HEK293 (cell line): Measurements from ENCODE around the gene PNPLA2.

ENCODE experiments used
- BCL11A ChIP-seq: fragments of 450-650 bp; formaldehyde crosslinking; IDR thresholded peaks from 2 replicates; pipeline ENCODE4 v1.5.1; 2016; ENCODE audit warnings: low read depth, missing biosample characterization, missing genetic modification characterization
- GLI4 ChIP-seq: fragments of 450-650 bp; formaldehyde crosslinking; IDR thresholded peaks from 2 replicates; pipeline ENCODE4 v1.5.1; 2016; ENCODE audit warnings: missing biosample characterization, missing genetic modification characterization
- HOXD13 ChIP-seq: sonication (generic); formaldehyde crosslinking; IDR thresholded peaks from 2 replicates; pipeline ENCODE4 v1.8.0; 2022; ENCODE audit warnings: missing genetic modification reagents, borderline replicate concordance
- IKZF3 ChIP-seq: fragments of 450-650 bp; IDR thresholded peaks from 2 replicates; pipeline ENCODE4 v1.5.0; 2018; ENCODE audit warnings: missing biosample characterization, mild to moderate bottlenecking, missing genetic modification characterization, moderate library complexity
- MYNN ChIP-seq: fragments of 450-650 bp; formaldehyde crosslinking; IDR thresholded peaks from 2 replicates; pipeline ENCODE4 v1.5.1; 2016; ENCODE audit warnings: missing biosample characterization, missing genetic modification characterization, borderline replicate concordance
- WT1 ChIP-seq: fragments of 450-650 bp; formaldehyde crosslinking; IDR thresholded peaks from 2 replicates; pipeline ENCODE4 v1.5.1; 2016; ENCODE audit warnings: missing biosample characterization, missing genetic modification characterization
- ZIC2 ChIP-seq: fragments of 450-650 bp; formaldehyde crosslinking; IDR thresholded peaks from 2 replicates; pipeline ENCODE4 v1.5.1; 2016; ENCODE audit warnings: missing biosample characterization, missing genetic modification characterization
- ZNF132 ChIP-seq: fragments of 450-650 bp; formaldehyde crosslinking; IDR thresholded peaks from 2 replicates; pipeline ENCODE4 v1.5.1; 2017; ENCODE audit warnings: missing biosample characterization, missing genetic modification characterization, borderline replicate concordance
- ZNF138 ChIP-seq: fragments of 450-650 bp; formaldehyde crosslinking; IDR thresholded peaks from 2 replicates; pipeline ENCODE4 v1.5.1; 2016; ENCODE audit warnings: missing biosample characterization, missing genetic modification characterization, borderline replicate concordance
- ZNF2 ChIP-seq: fragments of 450-650 bp; formaldehyde crosslinking; IDR thresholded peaks from 2 replicates; pipeline ENCODE4 v1.5.1; 2016; ENCODE audit warnings: missing biosample characterization, missing genetic modification characterization
- ZNF24 ChIP-seq: fragments of 450-650 bp; formaldehyde crosslinking; IDR thresholded peaks from 2 replicates; pipeline ENCODE4 v1.5.1; 2016; ENCODE audit warnings: missing biosample characterization, missing genetic modification characterization
- ZNF274 ChIP-seq, 2 experiments: fragments of 200-500 bp in 1 of 2; fragments of 450-650 bp in 1 of 2; sonication (Bioruptor generic) in 1 of 2; formaldehyde crosslinking in 1 of 2; IDR thresholded peaks; 2 replicates each; pipeline versions ENCODE4 v1.5.1 to v1.6.1; 2014 to 2016; ENCODE audit warnings: borderline replicate concordance in 1 of 2, inconsistent platforms in 1 of 2, low read length in 1 of 2, missing biosample characterization in 1 of 2, missing genetic modification characterization in 1 of 2
- ZNF324 ChIP-seq: fragments of 450-650 bp; formaldehyde crosslinking; IDR thresholded peaks from 2 replicates; pipeline ENCODE4 v1.5.1; 2016; ENCODE audit warnings: missing biosample characterization, missing genetic modification characterization
- ZNF335 ChIP-seq: fragments of 450-650 bp; formaldehyde crosslinking; conservative IDR thresholded peaks from 2 replicates; pipeline ENCODE4 v1.5.1; 2016; ENCODE audit warnings: missing biosample characterization, missing genetic modification characterization
- ZNF391 ChIP-seq: fragments of 450-650 bp; formaldehyde crosslinking; IDR thresholded peaks from 2 replicates; pipeline ENCODE4 v1.5.1; 2016; ENCODE audit warnings: low read depth, missing biosample characterization, missing genetic modification characterization, borderline replicate concordance
- ZNF394 ChIP-seq: fragments of 450-650 bp; formaldehyde crosslinking; IDR thresholded peaks from 2 replicates; pipeline ENCODE4 v1.5.1; 2016; ENCODE audit warnings: missing biosample characterization, missing genetic modification characterization, mild to moderate bottlenecking, moderate library complexity, borderline replicate concordance
- ZNF423 ChIP-seq: fragments of 450-650 bp; formaldehyde crosslinking; IDR thresholded peaks from 2 replicates; pipeline ENCODE4 v1.5.1; 2016; ENCODE audit warnings: missing biosample characterization, missing genetic modification characterization
- ZNF426 ChIP-seq: fragments of 450-650 bp; formaldehyde crosslinking; IDR thresholded peaks from 2 replicates; pipeline ENCODE4 v1.5.1; 2017; ENCODE audit warnings: missing biosample characterization, missing genetic modification characterization, mild to moderate bottlenecking, inconsistent platforms, moderate library complexity
- ZNF501 ChIP-seq: fragments of 450-650 bp; formaldehyde crosslinking; IDR thresholded peaks from 2 replicates; pipeline ENCODE4 v1.5.1; 2016; ENCODE audit warnings: missing biosample characterization, missing genetic modification characterization
- ZNF555 ChIP-seq: fragments of 450-650 bp; formaldehyde crosslinking; conservative IDR thresholded peaks from 2 replicates; pipeline ENCODE4 v1.5.1; 2017; ENCODE audit warnings: missing biosample characterization, mild to moderate bottlenecking, missing genetic modification characterization, inconsistent platforms
- ZNF558 ChIP-seq: fragments of 450-650 bp; formaldehyde crosslinking; IDR thresholded peaks from 2 replicates; pipeline ENCODE4 v1.5.1; 2016; ENCODE audit warnings: missing biosample characterization, missing genetic modification characterization
- ZNF629 ChIP-seq: fragments of 450-650 bp; formaldehyde crosslinking; IDR thresholded peaks from 2 replicates; pipeline ENCODE4 v1.5.1; 2017; ENCODE audit warnings: missing biosample characterization, missing genetic modification characterization
- ZNF658 ChIP-seq: fragments of 450-650 bp; formaldehyde crosslinking; IDR thresholded peaks from 2 replicates; pipeline ENCODE4; 2016; ENCODE audit warnings: missing biosample characterization, missing genetic modification characterization
- ZNF660 ChIP-seq: fragments of 450-650 bp; IDR thresholded peaks from 2 replicates; pipeline ENCODE4 v1.5.1; 2018; ENCODE audit warnings: missing biosample characterization, mild to moderate bottlenecking, missing genetic modification characterization
- ZNF76 ChIP-seq: fragments of 450-650 bp; formaldehyde crosslinking; IDR thresholded peaks from 2 replicates; pipeline ENCODE4; 2016; ENCODE audit warnings: low read depth, missing biosample characterization, missing genetic modification characterization, borderline replicate concordance
- ZNF785 ChIP-seq: fragments of 450-650 bp; formaldehyde crosslinking; IDR thresholded peaks from 2 replicates; pipeline ENCODE4 v1.5.1; 2016; ENCODE audit warnings: missing biosample characterization, missing genetic modification characterization
- ZNF830 ChIP-seq: fragments of 450-650 bp; IDR thresholded peaks from 2 replicates; pipeline ENCODE4 v1.5.0; 2018; ENCODE audit warnings: missing biosample characterization, missing genetic modification characterization, low read depth, mild to moderate bottlenecking, moderate library complexity
- ZXDB ChIP-seq: fragments of 450-650 bp; formaldehyde crosslinking; IDR thresholded peaks from 2 replicates; pipeline ENCODE4 v1.5.1; 2016; ENCODE audit warnings: missing biosample characterization, missing genetic modification characterization
- TF ChIP-seq, protein P1 (sequence below): fragments of 450-650 bp; formaldehyde crosslinking; IDR thresholded peaks from 2 replicates; pipeline ENCODE4 v1.5.1; 2016; ENCODE audit warnings: missing biosample characterization, missing genetic modification characterization
- TF ChIP-seq, protein P2 (sequence below): fragments of 450-650 bp; formaldehyde crosslinking; IDR thresholded peaks from 2 replicates; pipeline ENCODE4 v1.5.1; 2016; ENCODE audit warnings: missing biosample characterization, missing genetic modification characterization, borderline replicate concordance
- TF ChIP-seq, protein P3 (sequence below): fragments of 450-650 bp; formaldehyde crosslinking; IDR thresholded peaks from 2 replicates; pipeline ENCODE4 v1.5.1; 2016; ENCODE audit warnings: missing biosample characterization, missing genetic modification characterization, low read depth
- TF ChIP-seq, protein P4 (sequence below): fragments of 450-650 bp; formaldehyde crosslinking; IDR thresholded peaks from 2 replicates; pipeline ENCODE4 v1.5.1; 2016; ENCODE audit warnings: missing biosample characterization, missing genetic modification characterization

The PNPLA2 gene

GRCh38 chr11:797296-798092 lies 21.2 kb upstream of the PNPLA2 start (continued):
- 0 out of 2 replicates have a peak, but pooled peaks have one; percentile 13 for TF ChIP-seq ZNF629 (tag by site-specific recombination)
- no peak for TF ChIP-seq ZNF660
- no peak; the same call in 1 of the 2 replicates for TF ChIP-seq ZNF24 (tag by site-specific recombination)
- TF ChIP-seq, protein P1, sequence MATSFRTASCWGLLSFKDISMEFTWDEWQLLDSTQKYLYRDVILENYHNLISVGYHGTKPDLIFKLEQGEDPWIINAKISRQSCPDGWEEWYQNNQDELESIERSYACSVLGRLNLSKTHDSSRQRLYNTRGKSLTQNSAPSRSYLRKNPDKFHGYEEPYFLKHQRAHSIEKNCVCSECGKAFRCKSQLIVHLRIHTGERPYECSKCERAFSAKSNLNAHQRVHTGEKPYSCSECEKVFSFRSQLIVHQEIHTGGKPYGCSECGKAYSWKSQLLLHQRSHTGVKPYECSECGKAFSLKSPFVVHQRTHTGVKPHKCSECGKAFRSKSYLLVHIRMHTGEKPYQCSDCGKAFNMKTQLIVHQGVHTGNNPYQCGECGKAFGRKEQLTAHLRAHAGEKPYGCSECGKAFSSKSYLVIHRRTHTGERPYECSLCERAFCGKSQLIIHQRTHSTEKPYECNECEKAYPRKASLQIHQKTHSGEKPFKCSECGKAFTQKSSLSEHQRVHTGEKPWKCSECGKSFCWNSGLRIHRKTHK, result no peak
- 0 out of 2 replicates have a peak, but pooled peaks have one; percentile 28 for TF ChIP-seq ZNF335 (tag by site-specific recombination)
- no peak for TF ChIP-seq ZNF830
- no peak for TF ChIP-seq ZNF658 (tag by site-specific recombination)
- no peak for TF ChIP-seq ZNF391
- TF ChIP-seq ZNF423 (tag by site-specific recombination), result no peak
- peak; percentile 53; the same call in 1 of the 2 replicates for TF ChIP-seq BCL11A (tag by site-specific recombination)
- no peak for TF ChIP-seq MYNN
- TF ChIP-seq GLI4 (tag by site-specific recombination), result no peak
- no peak for TF ChIP-seq ZNF785 (tag by site-specific recombination)
- peak; percentile 51; the same call in 1 of the 2 replicates for TF ChIP-seq ZXDB (tag by site-specific recombination)
- TF ChIP-seq ZNF76 (tag by site-specific recombination), result no peak
- no peak; the same call in 1 of the 2 replicates for TF ChIP-seq ZNF2 (tag by site-specific recombination)
- peak; percentile 56; the same call in 1 of the 2 replicates for TF ChIP-seq ZNF501 (tag by site-specific recombination)
- no peak for TF ChIP-seq ZNF324
- peak; percentile 89 for TF ChIP-seq ZIC2 (tag by site-specific recombination)
- TF ChIP-seq ZNF394, result 0 out of 2 replicates have a peak, but pooled peaks have one; percentile 33
- no peak for TF ChIP-seq IKZF3 (tag by site-specific recombination)
- no peak for TF ChIP-seq ZNF558 (tag by site-specific recombination)
- TF ChIP-seq, protein P2, sequence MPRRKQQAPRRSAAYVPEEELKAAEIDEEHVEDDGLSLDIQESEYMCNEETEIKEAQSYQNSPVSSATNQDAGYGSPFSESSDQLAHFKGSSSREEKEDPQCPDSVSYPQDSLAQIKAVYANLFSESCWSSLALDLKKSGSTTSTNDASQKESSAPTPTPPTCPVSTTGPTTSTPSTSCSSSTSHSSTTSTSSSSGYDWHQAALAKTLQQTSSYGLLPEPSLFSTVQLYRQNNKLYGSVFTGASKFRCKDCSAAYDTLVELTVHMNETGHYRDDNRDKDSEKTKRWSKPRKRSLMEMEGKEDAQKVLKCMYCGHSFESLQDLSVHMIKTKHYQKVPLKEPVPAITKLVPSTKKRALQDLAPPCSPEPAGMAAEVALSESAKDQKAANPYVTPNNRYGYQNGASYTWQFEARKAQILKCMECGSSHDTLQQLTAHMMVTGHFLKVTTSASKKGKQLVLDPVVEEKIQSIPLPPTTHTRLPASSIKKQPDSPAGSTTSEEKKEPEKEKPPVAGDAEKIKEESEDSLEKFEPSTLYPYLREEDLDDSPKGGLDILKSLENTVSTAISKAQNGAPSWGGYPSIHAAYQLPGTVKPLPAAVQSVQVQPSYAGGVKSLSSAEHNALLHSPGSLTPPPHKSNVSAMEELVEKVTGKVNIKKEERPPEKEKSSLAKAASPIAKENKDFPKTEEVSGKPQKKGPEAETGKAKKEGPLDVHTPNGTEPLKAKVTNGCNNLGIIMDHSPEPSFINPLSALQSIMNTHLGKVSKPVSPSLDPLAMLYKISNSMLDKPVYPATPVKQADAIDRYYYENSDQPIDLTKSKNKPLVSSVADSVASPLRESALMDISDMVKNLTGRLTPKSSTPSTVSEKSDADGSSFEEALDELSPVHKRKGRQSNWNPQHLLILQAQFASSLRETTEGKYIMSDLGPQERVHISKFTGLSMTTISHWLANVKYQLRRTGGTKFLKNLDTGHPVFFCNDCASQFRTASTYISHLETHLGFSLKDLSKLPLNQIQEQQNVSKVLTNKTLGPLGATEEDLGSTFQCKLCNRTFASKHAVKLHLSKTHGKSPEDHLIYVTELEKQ, result no peak
- TF ChIP-seq HOXD13 (CRISPR knock-in tag), result no peak
- TF ChIP-seq, protein P3, sequence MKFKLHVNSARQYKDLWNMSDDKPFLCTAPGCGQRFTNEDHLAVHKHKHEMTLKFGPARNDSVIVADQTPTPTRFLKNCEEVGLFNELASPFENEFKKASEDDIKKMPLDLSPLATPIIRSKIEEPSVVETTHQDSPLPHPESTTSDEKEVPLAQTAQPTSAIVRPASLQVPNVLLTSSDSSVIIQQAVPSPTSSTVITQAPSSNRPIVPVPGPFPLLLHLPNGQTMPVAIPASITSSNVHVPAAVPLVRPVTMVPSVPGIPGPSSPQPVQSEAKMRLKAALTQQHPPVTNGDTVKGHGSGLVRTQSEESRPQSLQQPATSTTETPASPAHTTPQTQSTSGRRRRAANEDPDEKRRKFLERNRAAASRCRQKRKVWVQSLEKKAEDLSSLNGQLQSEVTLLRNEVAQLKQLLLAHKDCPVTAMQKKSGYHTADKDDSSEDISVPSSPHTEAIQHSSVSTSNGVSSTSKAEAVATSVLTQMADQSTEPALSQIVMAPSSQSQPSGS, result no peak; the same call in 1 of the 2 replicates
- TF ChIP-seq ZNF138, result no peak
- no peak for TF ChIP-seq ZNF426 (tag by site-specific recombination)
- TF ChIP-seq, protein P4, sequence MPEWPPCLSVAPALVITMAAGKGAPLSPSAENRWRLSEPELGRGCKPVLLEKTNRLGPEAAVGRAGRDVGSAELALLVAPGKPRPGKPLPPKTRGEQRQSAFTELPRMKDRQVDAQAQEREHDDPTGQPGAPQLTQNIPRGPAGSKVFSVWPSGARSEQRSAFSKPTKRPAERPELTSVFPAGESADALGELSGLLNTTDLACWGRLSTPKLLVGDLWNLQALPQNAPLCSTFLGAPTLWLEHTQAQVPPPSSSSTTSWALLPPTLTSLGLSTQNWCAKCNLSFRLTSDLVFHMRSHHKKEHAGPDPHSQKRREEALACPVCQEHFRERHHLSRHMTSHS (tag by site-specific recombination), result no peak
- TF ChIP-seq ZNF132 (tag by site-specific recombination), result no peak
- no peak for TF ChIP-seq ZNF274 (IDR thresholded peaks at IDR 0.05; ENCODE audit: low read length)
- TF ChIP-seq ZNF274 (tag by site-specific recombination; IDR thresholded peaks at IDR 0.05; ENCODE audit: borderline replicate concordance), result no peak
- no peak for TF ChIP-seq WT1 (tag by site-specific recombination)
- no peak for TF ChIP-seq ZNF555 (tag by site-specific recombination)
